IMR-90 (cell line): ENCODE data around the gene CENPA. TPM values are rescaled to one million over a fixed set of nuclear protein-coding genes. Genes with fewer than 3 reads are reported as not detected.

Experiments used
- ATAC-seq: fragments of 200-7000 bp; cut with Tn5 transposase; 2 replicates; pipeline ENCODE4 v1.9.1; 2020; ENCODE audit warnings: low read depth, mild to moderate bottlenecking, moderate library complexity
- BruUV-seq: library from RNA; stranded (reverse); fragments of 400-500 nt; replicated peaks from 2 replicates; lab custom pipeline; 2021; lab: Mats Ljungman, UMichigan
- CTCF ChIA-PET: fragments of 300-600 bp; formaldehyde crosslinking; extraction: SDS; loops from one replicate; lab custom pipeline; 2021; ENCODE audit warnings: antibody characterized with exemption; lab: Yijun Ruan, JAX
- POLR2A ChIA-PET: fragments of 300-600 bp; sonication (Branson Sonifier 250); formaldehyde crosslinking; loops from one replicate; lab custom pipeline; 2022; ENCODE audit warnings: antibody characterized with exemption; ENCODE audit not compliant: unreplicated experiment; lab: Charles Lee
- DNase-seq: peaks from one replicate; pipeline ENCODE4 v3.0.0; 2013
- H2AFZ ChIP-seq: replicated peaks from 2 replicates; pipeline ENCODE3; 2013; ENCODE audit warnings: low read length, mild to moderate bottlenecking; ENCODE audit not compliant: poor library complexity
- H2AK5ac ChIP-seq: 2 replicates; pipeline ENCODE4 v1.6.1; 2013; ENCODE audit warnings: low read depth, low read length, inconsistent platforms
- H2AK9ac ChIP-seq: replicated peaks from 2 replicates; pipeline ENCODE3; 2013; ENCODE audit warnings: mild to moderate bottlenecking, low read depth, low read length, moderate library complexity; ENCODE audit not compliant: poor library complexity
- H2BK120ac ChIP-seq: 2 replicates; pipeline ENCODE4 v1.6.1; 2013; ENCODE audit warnings: low read depth, low read length, inconsistent platforms
- H2BK15ac ChIP-seq: 3 replicates; pipeline ENCODE4 v1.6.1; 2013; ENCODE audit warnings: low read depth, low read length, inconsistent platforms
- H2BK20ac ChIP-seq: 2 replicates; pipeline ENCODE4 v1.6.1; 2013; ENCODE audit warnings: low read depth, mild to moderate bottlenecking, inconsistent platforms, low read length, moderate library complexity
- H2BK5ac ChIP-seq: 2 replicates; pipeline ENCODE4 v1.6.1; 2013; ENCODE audit warnings: mild to moderate bottlenecking, low read depth, low read length, inconsistent platforms; ENCODE audit not compliant: poor library complexity, severe bottlenecking
- H3K14ac ChIP-seq: replicated peaks from 2 replicates; pipeline ENCODE4 v1.6.1; 2013; ENCODE audit warnings: low read depth, low read length, inconsistent platforms
- H3K18ac ChIP-seq: 2 replicates; pipeline ENCODE4 v1.6.1; 2013; ENCODE audit warnings: low read depth, low read length, control low read depth
- H3K23ac ChIP-seq: 2 replicates; pipeline ENCODE4 v1.6.1; 2013; ENCODE audit warnings: low read depth, low read length, inconsistent platforms
- H3K27ac ChIP-seq: 2 replicates; pipeline ENCODE4 v1.5.1; 2013; ENCODE audit warnings: mild to moderate bottlenecking, control low read depth, low read length; ENCODE audit not compliant: insufficient read depth
- H3K27me3 ChIP-seq: 2 replicates; pipeline ENCODE4 v1.6.1; 2013; ENCODE audit warnings: low read length; ENCODE audit not compliant: control insufficient read depth, insufficient read depth
- H3K36me3 ChIP-seq: 2 replicates; pipeline ENCODE4 v1.6.1; 2013; ENCODE audit warnings: low read length, mixed read lengths; ENCODE audit not compliant: control insufficient read depth, insufficient read depth
- H3K4ac ChIP-seq: 2 replicates; pipeline ENCODE4 v1.6.1; 2013; ENCODE audit warnings: low read depth, low read length, inconsistent platforms
- H3K4me1 ChIP-seq: 2 replicates; pipeline ENCODE4 v1.6.1; 2013; ENCODE audit warnings: low read length, mixed read lengths; ENCODE audit not compliant: control insufficient read depth, insufficient read depth
- H3K4me2 ChIP-seq: 2 replicates; pipeline ENCODE4 v1.6.1; 2013; ENCODE audit warnings: low read depth, mild to moderate bottlenecking, control low read depth, low read length, moderate library complexity
- H3K4me3 ChIP-seq: 2 replicates; pipeline ENCODE4 v1.5.1; 2013; ENCODE audit warnings: low read depth, mild to moderate bottlenecking, control low read depth, low read length, moderate library complexity; ENCODE audit not compliant: insufficient read depth
- H3K56ac ChIP-seq: 2 replicates; pipeline ENCODE4 v1.6.1; 2013; ENCODE audit warnings: low read length, inconsistent platforms; ENCODE audit not compliant: insufficient read depth; ENCODE audit errors: extremely low read depth
- H3K79me1 ChIP-seq, 2 experiments: 2 replicates each; pipeline ENCODE4 v1.6.1; 2013; ENCODE audit warnings: low read length in 2 of 2, inconsistent platforms in 1 of 2, low read depth in 1 of 2
- H3K9ac ChIP-seq: 2 replicates; pipeline ENCODE4 v1.6.1; 2013; ENCODE audit warnings: low read depth, low read length, control low read depth
- H3K9me1 ChIP-seq: 2 replicates; pipeline ENCODE4 v1.6.1; 2013; ENCODE audit warnings: low read length, inconsistent platforms; ENCODE audit not compliant: insufficient read depth
- H3K9me3 ChIP-seq: 2 replicates; pipeline ENCODE4 v1.6.1; 2013; ENCODE audit warnings: low read length; ENCODE audit not compliant: control insufficient read depth, insufficient read depth
- H4K20me1 ChIP-seq: 2 replicates; pipeline ENCODE4 v1.6.1; 2013; ENCODE audit warnings: low read length, inconsistent platforms; ENCODE audit not compliant: insufficient read depth
- H4K5ac ChIP-seq: 2 replicates; pipeline ENCODE4 v1.6.1; 2013; ENCODE audit warnings: mild to moderate bottlenecking, low read depth, low read length, control low read depth
- H4K8ac ChIP-seq, 2 experiments: 2 replicates each; pipeline ENCODE4 v1.6.1; 2013; ENCODE audit warnings: low read depth in 2 of 2, low read length in 2 of 2, control low read depth in 1 of 2, inconsistent platforms in 1 of 2
- H4K91ac ChIP-seq: 2 replicates; pipeline ENCODE4 v1.6.1; 2013; ENCODE audit warnings: low read depth, low read length, inconsistent platforms; ENCODE audit not compliant: insufficient read depth
- BHLHE40 ChIP-seq: fragments of 150-350 bp; IDR thresholded peaks from 2 replicates; pipeline ENCODE4 v1.6.1; 2016; ENCODE audit warnings: mild to moderate bottlenecking, low read depth, low read length
- CEBPB ChIP-seq: IDR thresholded peaks from 2 replicates; pipeline ENCODE4 v1.6.1; 2012; ENCODE audit warnings: low read depth, low read length, improper control_type of control experiment
- CHD1 ChIP-seq: IDR thresholded peaks from 2 replicates; pipeline ENCODE4 v1.6.1; 2012; ENCODE audit warnings: low read depth, low read length, improper control_type of control experiment
- CTCF ChIP-seq: conservative IDR thresholded peaks from 2 replicates; pipeline ENCODE4 v1.5.1; 2012; ENCODE audit warnings: mild to moderate bottlenecking, low read depth, low read length, improper control_type of control experiment
- FOS ChIP-seq: fragments of 150-350 bp; IDR thresholded peaks from 2 replicates; pipeline ENCODE4 v1.6.1; 2016; ENCODE audit warnings: low read depth, low read length
- MAZ ChIP-seq: IDR thresholded peaks from 2 replicates; pipeline ENCODE4 v1.6.1; 2012; ENCODE audit warnings: low read depth, mild to moderate bottlenecking, low read length, improper control_type of control experiment, moderate library complexity, borderline replicate concordance
- MXI1 ChIP-seq: IDR thresholded peaks from 2 replicates; pipeline ENCODE4 v1.6.1; 2012; ENCODE audit warnings: low read depth, mild to moderate bottlenecking, low read length, moderate library complexity, borderline replicate concordance
- NFE2L2 ChIP-seq: fragments of 150-350 bp; IDR thresholded peaks from 2 replicates; pipeline ENCODE4 v1.6.1; 2016; ENCODE audit warnings: low read depth, mild to moderate bottlenecking, low read length
- RAD21 ChIP-seq: IDR thresholded peaks from 2 replicates; pipeline ENCODE4 v1.6.1; 2012; ENCODE audit warnings: low read length, improper control_type of control experiment
- RCOR1 ChIP-seq: IDR thresholded peaks from 2 replicates; pipeline ENCODE4 v1.6.1; 2012; ENCODE audit warnings: mild to moderate bottlenecking, low read length, improper control_type of control experiment; ENCODE audit not compliant: insufficient replicate concordance
- RFX5 ChIP-seq: IDR thresholded peaks from 2 replicates; pipeline ENCODE4 v1.8.0; 2012; ENCODE audit warnings: low read depth, mild to moderate bottlenecking, low read length, moderate library complexity
- SMC3 ChIP-seq: fragments of 150-350 bp; IDR thresholded peaks from 2 replicates; pipeline ENCODE4 v1.6.1; 2016; ENCODE audit warnings: low read depth, mild to moderate bottlenecking, antibody characterized with exemption, low read length, moderate library complexity
- USF2 ChIP-seq: fragments of 150-350 bp; IDR thresholded peaks from 2 replicates; pipeline ENCODE4 v1.6.1; 2017; ENCODE audit warnings: mild to moderate bottlenecking, antibody characterized with exemption, low read length, low read depth
- WGBS, 2 experiments: methylation state at CpG; one replicate each; pipeline versions ENCODE4 v1.1.5 to v1.1.7; 2013; ENCODE audit warnings: missing lambda C conversion rate in 2 of 2; ENCODE audit not compliant: insufficient read length in 1 of 2; ENCODE audit errors: extremely low coverage in 2 of 2; 5-methylcytosine and 5-hydroxymethylcytosine counted together
- dilution Hi-C: fragments of 300-500 bp; cut with HindIII; formaldehyde crosslinking; loops from one replicate; pipeline ENCODE4 v1.14.3; 2018; ENCODE audit warnings: low sequenced_read_pairs; ENCODE audit not compliant: unreplicated experiment
- in situ Hi-C: fragments of 300-500 bp; cut with MboI; formaldehyde crosslinking; loops from 3 replicates; pipeline ENCODE4 v1.14.3; 2019; ENCODE audit warnings: low sequenced_read_pairs, inconsistent platforms, mixed read lengths
- intact Hi-C: fragments of 100-400 bp; cut with micrococcal nuclease; formaldehyde crosslinking; loops from 2 replicates; pipeline ENCODE4 v1.10.0; 2022
- polyA plus RNA-seq, 3 experiments: library from polyadenylated mRNA; depleted of rRNA; stranded (reverse); fragments of >200 nt; gene quantifications; 2 replicates each; pipeline ENCODE4 v1.2.3, GENCODE V29; 2012; ENCODE audit warnings: low replicate concordance in 1 of 3
- total RNA-seq: library from RNA; depleted of rRNA; stranded (reverse); fragments of >200 nt; gene quantifications from 2 replicates; pipeline ENCODE4 v1.2.3, GENCODE V29; 2012

CENPA gene
- total and polyA plus RNA-seq, 2 of the 4 experiments (the other 2 are of a cell fraction) = 7.7 to 14.9 TPM

- Histone ChIP-seq H3K9me3 (no peaks in the 10 kb centered on the region), H3K79me1 (peaks cover 58 to 93% of the 10 kb centered on the region in 2 experiments), H2BK120ac (no peak overlapping the region), H4K20me1 (peaks cover 66% of the 10 kb centered on the region), H3K14ac (no peak overlapping the region), H3K4me3 (no peak overlapping the region), H3K9ac (no peak overlapping the region), H3K4me1 (peaks cover 34% of the 10 kb centered on the region), H3K18ac (no peak overlapping the region), H3K4me2 (no peak overlapping the region), H3K27me3 (no peaks in the 10 kb centered on the region), H3K56ac (no peak overlapping the region), H3K9me1 (peaks cover 47% of the 10 kb centered on the region), H3K4ac (no peak overlapping the region), H2AK9ac (no peak overlapping the region), H2AK5ac (no peak overlapping the region), H3K36me3 (peaks cover 8% of the 10 kb centered on the region), H2BK5ac (no peak overlapping the region), H3K27ac (no peak overlapping the region), H3K23ac (no peak overlapping the region), H2BK20ac (no peak overlapping the region), H4K91ac (no peak overlapping the region), H2AFZ (no peak overlapping the region), H4K5ac (no peak overlapping the region), H2BK15ac (no peak overlapping the region), H4K8ac (no peak overlapping the region)
- ATAC-seq (no peak), DNase-seq (no peak)
- TF ChIP-seq NFE2L2 (no peak), CEBPB (no peak), MXI1 (no peak), RAD21 (no peak), USF2 (no peak), BHLHE40 (no peak), CHD1 (no peak), RCOR1 (no peak), FOS (no peak), RFX5 (no peak), SMC3 (no peak), MAZ (no peak), CTCF (no peak)
- dilution Hi-C loops (no loop called here), in situ Hi-C loops (no loop called here), intact Hi-C loops (no loop called here)
- 94% methylated on average over 3 of the region's 5 CpGs; no CpG with 5 or more reads in 1 of the 2 experiments for WGBS, 2 experiments
- no TSS peak for BruUV-seq
- ChIA-PET POLR2A (no interaction called here), CTCF (no interaction called here)
Measured at GRCh38 chr2:26767894-26768487, 17.9 kb upstream of the CENPA start.
